Middle frontal gyrus (tissue), 1 donor: ENCODE measurements around the gene CXCR5.

ENCODE experiments used
- DNase-seq: peaks from one replicate; pipeline ENCODE4 v3.0.0-alpha.2; 2015; ENCODE audit warnings: low spot score; ENCODE audit errors: extremely low spot score

Gene CXCR5

DNA sequence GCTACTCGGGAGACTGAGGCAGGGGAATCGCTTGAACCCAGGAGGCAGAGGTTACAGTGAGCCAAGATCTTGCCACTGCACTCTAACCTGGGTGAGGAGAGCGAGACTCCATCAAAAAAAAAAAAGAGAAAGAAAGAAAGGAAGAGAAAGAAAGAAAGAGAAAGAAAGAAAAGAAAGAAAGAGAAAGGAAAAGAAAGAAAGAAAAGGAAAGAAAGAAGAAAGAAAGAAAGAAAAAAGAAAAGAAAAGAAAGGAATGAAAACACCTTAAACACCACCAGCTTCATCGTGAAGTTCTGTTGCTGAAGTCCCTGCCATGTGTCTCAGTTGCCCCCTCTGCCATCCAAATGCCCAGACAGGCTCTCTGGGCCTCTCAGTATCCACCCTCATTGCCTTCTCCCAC is 9.9 kb upstream of the CXCR5 start:
- no peak for DNase-seq

DNA sequence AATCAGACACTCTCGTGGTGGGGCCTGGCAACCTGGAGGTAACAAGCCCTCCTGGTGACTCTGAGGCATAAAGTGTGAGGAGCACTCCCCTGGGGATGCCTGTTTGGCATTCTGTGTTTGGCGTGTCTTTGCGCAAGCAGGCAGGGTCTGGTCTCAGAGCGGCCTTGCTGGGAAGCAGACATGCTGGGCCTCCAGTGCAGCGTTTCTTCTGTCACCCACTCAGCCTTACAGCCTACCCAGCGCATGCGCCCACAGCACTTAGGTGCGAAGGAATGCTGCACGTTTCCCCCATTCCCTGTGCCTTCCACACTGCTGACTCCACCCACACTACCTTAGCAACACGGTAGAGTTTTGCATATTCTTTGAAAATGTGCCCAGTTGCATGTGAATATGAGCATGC is 7.4 kb upstream of the CXCR5 start:
- DNase-seq: no peak

DNA sequence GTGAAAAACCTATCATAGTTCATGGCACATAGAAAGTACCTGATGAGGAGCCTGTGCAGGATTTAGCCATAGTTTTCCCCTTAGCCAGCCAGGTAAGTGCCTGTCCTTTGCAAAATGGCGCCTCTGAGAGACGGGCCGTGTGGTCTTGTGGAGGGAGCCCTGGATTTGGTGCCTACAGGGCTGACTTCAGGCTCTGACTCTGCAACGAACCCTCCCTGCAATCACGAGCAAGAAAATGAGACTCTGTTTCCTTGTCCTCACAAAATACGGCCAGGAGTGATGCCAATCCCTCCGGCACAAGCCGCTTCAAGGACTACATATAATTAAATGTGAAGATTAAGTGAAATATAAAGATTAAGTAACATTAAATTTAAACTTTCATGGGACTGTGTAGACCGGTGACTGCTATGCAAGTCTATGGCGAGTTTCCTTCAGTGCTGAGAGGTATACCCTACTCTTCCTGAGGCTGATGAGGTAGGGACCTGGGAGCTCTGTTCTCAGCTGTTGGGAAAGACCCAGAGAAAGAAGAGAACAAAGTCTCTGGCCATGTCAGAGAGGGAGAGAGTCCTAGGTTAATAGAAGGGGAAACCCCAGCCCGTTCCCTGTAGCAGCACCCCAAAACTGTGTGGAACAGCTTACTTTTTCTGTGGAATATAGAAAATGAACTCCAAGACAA is 6.1 kb upstream of the CXCR5 start:
- DNase-seq: no peak

DNA sequence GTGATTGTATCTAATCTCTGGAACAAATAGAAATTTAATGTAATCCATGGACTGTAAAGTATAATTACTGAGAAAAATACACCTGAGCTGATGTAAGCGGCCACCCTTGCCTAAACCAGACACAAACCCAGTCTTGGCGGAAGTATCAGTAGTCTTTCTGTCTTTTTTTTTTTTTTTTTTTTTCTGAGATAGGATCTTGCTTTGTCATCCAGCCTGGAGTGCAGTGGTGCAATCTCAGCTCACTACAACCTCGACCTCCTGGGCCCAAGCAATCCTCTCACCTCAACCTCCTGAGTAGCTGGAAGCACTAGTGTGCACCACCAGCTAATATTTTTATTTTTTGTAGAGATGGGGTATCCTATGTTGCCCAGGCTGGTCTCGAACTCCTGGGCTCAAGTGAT is 5.5 kb upstream of the CXCR5 start:
- DNase-seq: no peak

DNA sequence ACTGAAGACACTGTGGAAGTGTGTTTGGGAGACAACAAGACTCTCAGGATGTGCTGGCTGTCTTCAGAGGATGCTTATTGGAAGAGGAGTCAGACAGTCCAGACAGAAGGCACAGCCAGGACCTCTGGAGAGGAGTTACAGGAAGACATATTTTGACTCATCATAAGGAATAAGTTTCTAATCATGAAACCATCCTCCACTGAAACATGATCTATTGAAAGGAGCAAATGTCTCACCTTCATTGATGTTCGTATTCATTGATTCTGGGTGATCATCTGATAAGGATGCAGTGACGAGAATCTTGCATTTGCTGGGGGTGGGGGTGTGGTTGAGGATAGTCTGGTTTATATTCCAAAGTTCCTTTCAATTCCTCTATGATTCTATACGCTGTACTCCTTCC is 2.5 kb upstream of the CXCR5 start:
- no peak for DNase-seq

DNA sequence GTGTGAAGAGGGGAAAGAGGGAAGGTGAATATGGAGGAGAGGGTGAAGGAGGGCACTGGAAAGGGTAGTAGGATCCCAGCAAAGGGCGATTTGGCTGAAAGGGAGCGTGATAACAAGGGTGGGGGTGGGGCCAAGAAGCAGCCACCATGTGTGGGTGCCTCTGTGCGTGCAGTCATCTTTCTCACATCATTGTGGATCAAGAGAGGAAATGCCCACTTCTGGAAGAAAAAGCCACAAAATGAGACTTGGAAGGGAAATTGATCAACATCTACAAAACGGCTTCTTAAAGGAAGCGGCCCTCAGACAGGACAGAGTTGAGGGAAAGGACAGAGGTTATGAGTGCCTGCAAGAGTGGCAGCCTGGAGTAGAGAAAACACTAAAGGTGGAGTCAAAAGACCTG is 1.2 kb upstream of the CXCR5 start:
- no peak for DNase-seq

DNA sequence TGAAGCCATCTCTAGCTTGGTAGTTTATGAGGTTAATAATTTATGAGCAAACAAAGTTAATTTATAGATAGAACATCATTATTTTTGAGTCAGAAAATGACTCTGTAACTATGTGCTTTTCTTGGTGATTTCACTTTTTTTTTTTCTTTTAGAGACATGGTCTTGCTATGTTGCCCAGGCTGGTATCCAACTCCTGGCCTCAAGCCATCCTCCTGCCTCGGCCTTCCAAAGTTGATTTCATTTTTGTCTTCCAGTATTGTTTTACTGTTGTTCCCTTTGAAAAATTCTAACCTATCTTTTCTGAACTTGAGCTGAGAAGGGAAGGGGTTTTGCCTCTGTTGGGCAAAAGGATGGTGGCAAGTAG is 706 bp upstream of the CXCR5 start:
- DNase-seq: no peak

DNA sequence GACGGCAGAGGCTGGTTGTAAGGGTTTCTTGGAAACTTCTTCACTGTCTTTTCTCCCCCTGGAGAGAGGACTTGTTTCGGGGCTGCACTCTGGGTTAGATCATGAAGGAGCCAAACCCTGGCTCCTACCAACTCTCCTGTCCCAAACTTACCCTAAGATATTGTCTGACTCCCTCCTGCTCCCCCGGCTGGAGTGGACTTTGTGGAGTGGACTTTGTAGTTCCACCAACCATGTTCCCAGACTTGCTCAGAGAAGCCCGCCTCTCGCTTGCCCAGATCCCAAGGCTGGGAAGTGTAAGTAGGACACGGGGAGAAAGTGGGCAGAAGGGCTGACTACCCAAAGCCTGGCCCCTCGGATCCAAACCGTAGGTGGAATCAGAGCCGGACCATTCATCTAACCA is 1.2 kb downstream of the CXCR5 start:
- no peak for DNase-seq

DNA sequence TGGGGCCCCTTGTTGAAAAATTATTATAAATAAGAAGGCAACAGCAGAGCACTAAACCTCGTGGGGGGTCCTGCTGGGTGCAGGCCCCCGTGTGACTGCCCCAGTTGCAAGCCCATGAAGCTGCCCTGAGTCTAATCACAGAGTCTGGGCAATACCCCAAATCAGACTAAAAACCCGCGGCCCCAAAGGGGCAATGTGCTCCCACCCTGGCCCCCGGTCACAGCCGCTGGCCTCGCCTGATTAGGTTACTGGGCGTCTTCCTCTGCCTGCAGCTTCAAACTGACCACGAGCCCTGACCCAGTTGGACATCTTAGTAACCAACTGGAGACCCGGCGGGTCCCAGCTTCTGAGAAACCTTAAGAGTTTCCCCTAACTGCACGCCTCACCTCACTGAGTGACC is 1.6 kb downstream of the CXCR5 start:
- DNase-seq: no peak

DNA sequence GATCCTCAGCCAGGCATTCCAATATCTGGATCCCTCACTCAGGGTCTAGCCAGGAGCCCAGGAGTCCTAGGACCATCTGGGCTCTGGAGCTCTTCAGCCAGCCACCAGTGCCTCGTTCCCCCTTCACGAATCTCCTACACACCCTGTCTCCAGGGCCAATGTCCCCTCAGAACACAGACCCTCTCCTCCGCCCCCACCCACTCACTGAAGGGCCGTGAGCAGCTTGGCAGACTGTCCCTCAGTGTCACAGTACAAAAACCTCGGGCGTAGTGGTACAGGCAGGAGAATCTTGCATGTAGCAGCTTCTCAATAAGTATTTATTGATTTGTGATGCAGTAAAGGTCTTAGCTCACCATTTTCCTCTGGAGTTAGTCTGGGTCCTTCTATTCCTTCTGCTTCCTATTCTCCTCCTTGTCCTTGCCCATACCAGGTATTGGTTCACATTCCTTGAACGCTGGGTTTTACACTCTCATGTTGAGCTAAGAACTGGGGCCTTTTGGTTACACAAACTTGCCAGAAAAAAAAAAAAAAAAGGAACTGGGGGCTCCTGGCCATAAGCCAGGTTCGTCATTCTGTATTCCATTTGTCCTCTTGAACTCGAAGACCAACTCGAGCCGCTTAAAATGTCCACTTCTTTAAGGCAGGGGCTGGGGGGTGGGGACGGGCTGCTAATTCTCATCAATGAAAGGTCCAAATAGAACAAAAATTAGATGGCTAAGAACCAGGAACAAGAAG is 2.3 kb downstream of the CXCR5 start:
- DNase-seq: no peak

DNA sequence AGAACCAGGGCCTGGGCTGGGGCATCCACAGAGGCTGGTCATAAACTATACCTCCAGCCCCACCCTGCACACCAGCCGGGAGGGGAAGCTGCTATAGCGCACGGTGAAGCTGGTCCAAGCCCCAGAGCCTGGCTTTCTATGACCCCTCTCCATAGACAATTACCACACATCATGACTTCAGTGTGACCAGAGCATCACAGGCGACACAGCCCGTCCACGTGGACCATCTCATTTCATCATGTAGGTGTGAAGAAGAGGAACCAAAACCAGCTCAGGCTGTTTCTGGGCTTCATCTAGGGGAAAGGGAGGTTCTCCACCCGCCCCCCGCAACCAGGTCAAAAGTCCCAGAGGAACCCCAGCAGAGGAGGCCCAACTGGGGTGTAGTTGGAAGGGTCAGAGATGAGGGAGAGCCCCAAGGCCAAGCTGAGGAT is 3.0 kb downstream of the CXCR5 start:
- no peak for DNase-seq

DNA sequence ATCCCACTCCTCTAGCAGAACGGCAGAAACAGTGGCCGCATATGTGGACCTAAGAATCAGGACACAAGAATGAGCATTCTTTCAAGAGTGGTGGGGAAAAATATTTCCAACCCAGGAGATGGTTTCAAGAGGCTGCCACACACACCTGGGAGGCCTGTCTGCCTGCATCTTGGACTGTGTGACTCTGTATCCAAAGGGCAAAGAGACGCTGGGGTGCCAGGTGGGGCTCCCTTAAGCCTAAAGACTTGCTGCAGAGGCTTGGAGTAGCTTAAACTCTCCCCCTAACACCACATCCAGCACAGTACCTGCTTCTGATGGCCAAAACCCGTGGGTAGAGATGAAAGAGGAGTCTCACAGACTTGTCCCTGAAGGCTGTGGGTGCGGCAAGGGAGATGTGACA is 3.5 kb downstream of the CXCR5 start:
- DNase-seq: no peak

DNA sequence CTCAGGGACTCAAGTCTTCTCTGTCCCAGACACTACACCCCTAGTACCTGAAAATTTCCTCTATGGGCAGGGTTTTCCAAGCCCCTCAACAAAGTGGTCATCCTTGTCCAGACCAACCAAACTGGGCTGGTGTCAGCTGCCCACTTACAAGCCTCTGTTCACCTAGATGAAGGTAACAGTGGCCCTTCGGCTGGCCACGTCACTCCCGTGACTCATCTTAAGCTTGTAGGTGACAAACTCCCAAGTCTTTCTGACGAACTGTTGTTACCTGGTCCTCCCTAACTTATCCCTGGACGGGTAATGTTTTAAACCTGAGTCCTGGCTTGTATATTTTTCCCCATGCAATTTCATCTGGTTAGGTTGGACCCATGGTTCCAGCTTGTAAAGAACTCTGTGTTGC is 4.7 kb downstream of the CXCR5 start:
- no peak for DNase-seq

DNA sequence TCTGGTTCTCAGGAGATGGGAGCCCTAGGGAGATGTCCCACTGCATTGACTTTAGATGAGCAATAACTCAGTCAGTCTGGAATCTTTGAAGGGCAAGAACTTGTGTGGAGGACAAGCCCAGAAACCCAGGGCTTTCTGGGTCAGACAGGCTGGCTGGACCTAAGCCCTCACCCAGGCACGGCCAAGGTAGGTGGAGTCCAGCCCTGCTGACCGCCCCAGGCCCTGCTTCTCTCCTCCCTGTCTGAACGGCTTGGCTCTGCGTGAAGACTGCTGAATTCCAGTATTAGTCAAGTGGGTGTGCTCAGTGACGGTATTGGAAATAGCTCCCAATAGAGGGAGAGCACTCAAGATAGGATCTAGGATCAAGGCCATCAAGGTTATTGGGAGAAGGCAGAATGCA is 6.1 kb downstream of the CXCR5 start:
- no peak for DNase-seq

DNA sequence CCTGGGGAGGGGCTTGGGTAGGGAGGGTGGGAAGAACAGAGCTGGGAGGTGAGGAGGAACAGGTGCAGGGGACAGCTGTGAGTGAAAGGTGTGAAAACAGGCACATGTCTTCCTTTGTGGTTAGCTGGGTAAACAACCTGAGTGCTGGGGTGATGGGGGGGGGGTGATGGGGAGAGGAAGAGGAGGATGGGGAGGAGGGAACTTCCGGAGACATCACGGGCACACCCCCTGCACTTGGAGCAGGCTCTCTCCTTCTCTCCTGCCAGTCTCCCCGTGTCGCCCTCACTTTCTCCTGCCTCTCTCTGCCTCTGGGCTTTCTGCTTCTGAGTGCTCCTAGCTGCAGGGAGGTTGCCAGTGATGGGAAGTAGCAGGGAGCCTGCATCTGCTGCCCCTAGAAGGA is 8.8 kb downstream of the CXCR5 start:
- no peak for DNase-seq

DNA sequence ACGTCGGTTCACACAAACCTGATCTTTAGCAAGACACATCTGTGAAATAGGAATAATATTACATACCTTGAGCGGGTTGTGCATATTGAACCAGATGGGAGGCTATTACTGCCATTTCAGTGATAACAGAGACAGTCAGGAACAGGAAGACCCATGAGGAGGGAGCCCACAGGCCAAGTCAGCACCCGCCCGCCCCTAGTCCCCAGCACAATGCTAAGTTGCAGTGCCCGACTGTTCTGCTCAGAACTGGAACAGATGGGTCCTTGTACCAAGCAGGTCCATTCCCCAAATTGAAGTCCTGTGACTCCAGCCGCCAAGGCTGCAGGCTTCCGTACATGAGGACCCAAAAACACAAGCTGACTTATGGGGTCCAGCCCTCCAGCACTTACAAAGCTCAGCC is 9.3 kb downstream of the CXCR5 start:
- DNase-seq: no peak

DNA sequence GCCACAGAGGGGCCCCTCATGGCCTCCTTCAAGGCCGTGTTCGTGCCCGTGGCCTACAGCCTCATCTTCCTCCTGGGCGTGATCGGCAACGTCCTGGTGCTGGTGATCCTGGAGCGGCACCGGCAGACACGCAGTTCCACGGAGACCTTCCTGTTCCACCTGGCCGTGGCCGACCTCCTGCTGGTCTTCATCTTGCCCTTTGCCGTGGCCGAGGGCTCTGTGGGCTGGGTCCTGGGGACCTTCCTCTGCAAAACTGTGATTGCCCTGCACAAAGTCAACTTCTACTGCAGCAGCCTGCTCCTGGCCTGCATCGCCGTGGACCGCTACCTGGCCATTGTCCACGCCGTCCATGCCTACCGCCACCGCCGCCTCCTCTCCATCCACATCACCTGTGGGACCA is 10.0 kb downstream of the CXCR5 start:
- no peak for DNase-seq

DNA sequence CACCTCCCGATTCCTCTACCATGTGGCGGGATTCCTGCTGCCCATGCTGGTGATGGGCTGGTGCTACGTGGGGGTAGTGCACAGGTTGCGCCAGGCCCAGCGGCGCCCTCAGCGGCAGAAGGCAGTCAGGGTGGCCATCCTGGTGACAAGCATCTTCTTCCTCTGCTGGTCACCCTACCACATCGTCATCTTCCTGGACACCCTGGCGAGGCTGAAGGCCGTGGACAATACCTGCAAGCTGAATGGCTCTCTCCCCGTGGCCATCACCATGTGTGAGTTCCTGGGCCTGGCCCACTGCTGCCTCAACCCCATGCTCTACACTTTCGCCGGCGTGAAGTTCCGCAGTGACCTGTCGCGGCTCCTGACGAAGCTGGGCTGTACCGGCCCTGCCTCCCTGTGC is 10.5 kb downstream of the CXCR5 start:
- DNase-seq: no peak

DNA sequence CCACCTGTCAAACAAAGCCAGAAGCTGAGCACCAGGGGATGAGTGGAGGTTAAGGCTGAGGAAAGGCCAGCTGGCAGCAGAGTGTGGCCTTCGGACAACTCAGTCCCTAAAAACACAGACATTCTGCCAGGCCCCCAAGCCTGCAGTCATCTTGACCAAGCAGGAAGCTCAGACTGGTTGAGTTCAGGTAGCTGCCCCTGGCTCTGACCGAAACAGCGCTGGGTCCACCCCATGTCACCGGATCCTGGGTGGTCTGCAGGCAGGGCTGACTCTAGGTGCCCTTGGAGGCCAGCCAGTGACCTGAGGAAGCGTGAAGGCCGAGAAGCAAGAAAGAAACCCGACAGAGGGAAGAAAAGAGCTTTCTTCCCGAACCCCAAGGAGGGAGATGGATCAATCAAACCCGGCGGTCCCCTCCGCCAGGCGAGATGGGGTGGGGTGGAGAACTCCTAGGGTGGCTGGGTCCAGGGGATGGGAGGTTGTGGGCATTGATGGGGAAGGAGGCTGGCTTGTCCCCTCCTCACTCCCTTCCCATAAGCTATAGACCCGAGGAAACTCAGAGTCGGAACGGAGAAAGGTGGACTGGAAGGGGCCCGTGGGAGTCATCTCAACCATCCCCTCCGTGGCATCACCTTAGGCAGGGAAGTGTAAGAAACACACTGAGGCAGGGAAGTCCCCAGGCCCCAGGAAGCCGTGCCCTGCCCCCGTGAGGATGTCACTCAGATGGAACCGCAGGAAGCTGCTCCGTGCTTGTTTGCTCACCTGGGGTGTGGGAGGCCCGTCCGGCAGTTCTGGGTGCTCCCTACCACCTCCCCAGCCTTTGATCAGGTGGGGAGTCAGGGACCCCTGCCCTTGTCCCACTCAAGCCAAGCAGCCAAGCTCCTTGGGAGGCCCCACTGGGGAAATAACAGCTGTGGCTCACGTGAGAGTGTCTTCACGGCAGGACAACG is 11.7 kb downstream of the CXCR5 start:
- DNase-seq: no peak

DNA sequence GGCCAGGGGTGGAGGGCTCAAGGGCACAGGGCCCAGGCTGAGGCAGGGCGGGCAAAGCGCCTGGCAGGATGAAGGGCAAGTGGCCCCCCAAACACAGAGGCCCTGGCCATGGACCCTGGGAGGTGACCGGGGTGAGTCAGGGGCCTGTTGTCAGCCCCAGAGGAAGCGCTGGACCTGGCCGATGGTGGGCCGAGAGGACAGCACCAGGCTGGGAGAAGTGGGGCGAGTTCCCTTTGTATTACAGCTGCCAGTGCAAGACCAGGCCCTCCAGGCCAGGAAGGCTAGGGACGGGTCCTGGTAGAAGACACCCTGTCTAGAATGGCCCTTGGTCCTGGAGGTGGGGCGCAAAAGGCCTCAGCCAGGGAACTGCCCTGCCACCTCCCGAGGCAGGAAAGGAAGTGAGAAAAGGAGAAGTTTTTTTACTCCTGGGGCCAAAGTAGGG is 12.8 kb downstream of the CXCR5 start:
- no peak for DNase-seq

DNA sequence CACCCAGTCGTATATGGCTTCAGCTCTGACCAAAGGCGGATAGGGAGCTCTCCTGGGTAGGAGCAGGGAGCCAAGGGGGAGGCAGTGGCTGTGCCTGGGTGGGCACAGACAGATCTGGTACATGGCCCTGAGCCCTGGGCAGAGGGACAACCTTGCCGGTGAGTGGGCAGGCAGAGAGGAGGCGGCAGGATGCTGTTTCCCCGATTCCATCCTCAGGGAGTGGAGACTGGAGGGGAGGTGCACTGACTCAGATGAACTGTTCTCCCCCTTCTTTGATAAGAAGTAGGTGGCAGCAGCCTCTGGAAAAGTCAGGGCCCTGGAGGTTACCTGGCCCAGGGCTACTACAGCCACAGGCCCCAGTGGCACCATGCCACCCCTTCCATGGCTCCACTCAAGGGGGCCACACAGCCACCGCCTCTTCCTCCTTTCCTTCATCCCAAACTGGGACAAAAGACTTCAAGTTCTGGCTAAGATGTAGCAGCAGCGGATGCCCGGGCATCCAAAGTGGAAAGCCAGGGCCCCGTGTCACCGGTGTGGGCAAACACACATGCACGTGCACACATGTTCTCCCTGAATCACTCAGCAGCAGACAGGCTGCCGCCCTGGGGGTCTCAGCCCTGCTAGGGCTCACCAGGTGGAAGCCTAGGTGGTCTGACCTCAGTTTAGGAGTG is 13.4 kb downstream of the CXCR5 start:
- DNase-seq: no peak
